ENCODE results near the gene EZH1.
"Not testable (repeated sequence)": the region's sequence is repeated elsewhere in the genome, so short reads cannot be mapped to it uniquely, and the experiment has no call there.

The EZH1 gene

DNA sequence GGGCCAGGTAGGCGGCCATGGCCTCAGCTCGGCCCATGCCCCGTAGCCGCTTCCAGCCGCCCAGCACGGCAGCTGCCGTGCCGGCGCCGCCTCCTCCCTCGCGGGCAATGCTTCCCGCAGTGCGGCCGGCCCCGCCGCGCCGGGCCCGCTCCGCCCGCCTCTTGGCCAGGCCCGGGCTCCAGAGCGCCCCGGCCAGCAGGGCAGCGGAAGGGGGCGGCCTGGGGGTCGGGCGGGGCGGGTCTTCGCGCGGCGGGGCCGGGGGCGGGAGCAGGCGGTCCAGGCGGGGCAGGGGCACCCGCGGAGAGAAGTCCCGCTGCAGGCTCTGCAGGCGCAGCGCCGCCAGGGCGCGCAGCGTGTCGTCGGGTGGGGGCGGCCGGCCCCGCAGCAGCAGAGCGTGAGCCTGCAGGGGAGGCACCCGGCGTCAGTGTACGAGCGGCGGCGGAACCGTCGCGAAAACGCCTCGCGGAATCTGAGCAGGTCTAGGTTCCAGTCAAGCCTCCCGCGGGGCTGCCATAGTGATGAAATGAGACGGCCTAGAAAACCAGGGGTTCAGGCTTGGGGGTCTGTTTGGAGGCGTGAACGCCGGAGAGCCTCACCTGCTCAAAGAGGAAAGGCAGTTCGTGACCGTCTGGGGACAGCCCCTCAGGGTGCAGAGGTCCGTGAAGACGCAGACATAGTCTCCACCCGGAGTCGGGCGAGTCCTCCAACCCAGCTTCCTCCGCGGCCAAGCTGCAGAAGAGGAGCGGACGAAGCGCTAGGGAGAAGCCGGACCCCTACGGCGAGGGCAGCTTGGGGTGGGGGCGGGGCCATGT is 74.7 kb downstream of the EZH1 start:
- no peak for DNase-seq (ENCODE audit: low read depth)

DNA sequence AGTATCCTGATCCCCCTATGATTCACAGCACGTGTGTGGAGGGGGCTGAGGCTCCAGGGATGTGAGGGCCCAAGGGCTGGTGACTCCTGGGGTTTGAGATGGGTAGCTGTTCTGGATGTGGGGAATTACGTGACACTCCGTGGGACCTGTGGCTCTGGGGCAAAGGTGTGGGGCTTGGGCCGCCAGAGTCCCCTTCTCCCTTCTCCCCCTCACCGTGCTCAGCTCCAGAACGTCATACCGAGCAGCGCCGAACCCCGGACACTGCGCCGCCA is 75.2 kb downstream of the EZH1 start:
- DNase-seq (ENCODE audit: low read depth) = no peak

GRCh38 chr17:42667088-42667951 is 77.5 kb downstream of the EZH1 start:
- peak; percentile 92 for DNase-seq (ENCODE audit: low read depth)

GRCh38 chr17:42666126-42666525 is 78.7 kb downstream of the EZH1 start:
- DNase-seq (ENCODE audit: low read depth) = not testable (repeated sequence)

GRCh38 chr17:42665581-42666001 is 79.2 kb downstream of the EZH1 start:
- DNase-seq (ENCODE audit: low read depth) = no peak

- DNase-seq (ENCODE audit: low read depth) = peak; percentile 90
These were observed 84.0 kb downstream of the EZH1 start for GRCh38 chr17:42660692-42661345.

DNA sequence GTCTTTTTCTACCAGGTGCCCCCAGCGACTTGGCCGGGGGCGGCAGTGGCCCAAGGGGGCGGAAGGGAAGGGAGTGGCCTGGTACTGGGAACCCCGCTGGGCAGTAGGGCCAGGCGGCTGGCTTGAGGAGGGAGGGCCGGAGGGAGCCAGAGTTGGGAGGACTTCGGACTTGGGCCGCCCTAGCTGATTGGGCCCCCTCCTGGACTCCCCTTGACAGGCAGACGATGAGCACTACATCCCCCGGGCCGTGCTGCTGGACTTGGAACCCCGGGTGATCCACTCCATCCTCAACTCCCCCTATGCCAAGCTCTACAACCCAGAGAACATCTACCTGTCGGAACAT is 84.9 kb downstream of the EZH1 start:
- DNase-seq (ENCODE audit: low read depth) = not testable (repeated sequence)

DNA sequence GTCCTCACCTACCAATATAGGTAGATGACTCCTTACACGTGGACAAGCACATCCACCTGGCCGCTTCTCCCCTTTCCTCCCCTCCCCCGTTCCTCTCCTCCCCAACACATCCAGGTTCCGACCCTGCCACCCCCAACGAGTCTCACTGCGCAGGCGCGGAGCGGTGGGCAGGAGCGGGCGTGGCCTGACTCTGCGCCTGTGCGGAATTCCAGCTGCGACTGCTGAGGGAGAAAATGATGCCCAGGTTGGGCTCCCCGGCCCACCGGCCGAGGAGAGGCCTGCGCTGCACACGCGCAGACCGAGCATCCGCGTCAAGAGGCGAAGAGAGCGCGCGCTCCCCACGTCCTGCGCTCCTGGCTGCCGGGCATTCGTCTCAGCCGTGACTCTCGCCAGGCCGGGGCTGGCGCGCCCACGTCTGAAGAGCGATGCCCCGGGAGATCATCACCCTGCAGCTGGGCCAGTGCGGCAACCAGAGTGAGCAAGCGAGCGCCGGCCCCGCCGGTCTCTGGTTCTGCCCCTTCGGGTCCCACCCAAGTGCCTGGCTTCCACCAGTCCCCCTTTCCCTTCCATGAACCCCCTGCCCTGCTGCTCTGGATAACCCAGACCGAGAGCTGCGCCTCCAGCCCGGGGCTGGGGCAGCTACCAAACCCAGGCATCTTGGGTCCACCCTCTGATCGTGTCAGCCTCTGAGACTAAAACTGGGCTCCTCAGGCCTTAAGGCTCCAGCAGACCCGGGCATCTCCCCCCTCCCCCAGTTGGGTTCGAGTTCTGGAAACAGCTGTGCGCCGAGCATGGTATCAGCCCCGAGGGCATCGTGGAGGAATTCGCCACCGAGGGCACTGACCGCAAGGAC is 85.5 kb downstream of the EZH1 start, which contains the start of gene TUBG2:
Gene TUBG2 (plus strand): TSS at position 206 of the 853 bp plus-strand sequence. CDS start 220 bp downstream, at position 426.
- peak; percentile 91 for DNase-seq (ENCODE audit: low read depth)

DNA sequence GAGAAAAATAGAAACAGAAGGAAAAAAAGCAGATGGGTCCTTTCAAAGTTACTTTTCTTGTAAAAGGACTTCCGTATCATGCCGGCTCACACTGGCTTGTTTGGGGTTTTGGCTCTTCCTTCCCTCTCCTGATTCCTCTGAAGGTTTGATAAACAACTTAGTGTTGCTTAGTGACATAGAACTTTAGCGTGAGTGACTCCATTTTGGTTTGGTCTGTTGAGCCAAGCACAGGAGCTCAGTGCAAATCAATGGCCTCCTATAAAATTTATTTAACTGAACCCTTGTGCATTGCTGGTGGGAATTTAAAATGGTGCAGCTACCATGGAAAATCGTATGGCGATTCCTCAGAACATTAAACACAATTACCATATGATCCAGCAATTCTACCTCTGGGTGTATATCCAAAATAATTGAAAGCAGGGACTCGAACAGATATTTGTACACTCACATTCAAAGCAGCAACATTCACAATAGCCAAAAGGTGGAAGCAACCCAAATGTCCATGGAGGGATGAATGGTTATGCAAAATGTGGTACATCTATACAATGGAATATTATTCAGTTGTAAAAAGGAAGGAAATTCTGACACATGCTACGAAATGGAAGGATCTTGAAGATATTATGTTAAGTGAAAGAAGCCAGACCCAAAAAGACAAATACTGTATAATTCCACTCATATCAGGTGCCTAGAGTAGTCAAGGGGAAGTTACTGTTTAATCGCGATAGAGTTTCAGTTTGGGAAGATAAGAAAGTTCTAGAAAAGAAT is 86.8 kb downstream of the EZH1 start:
- no peak for DNase-seq (ENCODE audit: low read depth)

DNA sequence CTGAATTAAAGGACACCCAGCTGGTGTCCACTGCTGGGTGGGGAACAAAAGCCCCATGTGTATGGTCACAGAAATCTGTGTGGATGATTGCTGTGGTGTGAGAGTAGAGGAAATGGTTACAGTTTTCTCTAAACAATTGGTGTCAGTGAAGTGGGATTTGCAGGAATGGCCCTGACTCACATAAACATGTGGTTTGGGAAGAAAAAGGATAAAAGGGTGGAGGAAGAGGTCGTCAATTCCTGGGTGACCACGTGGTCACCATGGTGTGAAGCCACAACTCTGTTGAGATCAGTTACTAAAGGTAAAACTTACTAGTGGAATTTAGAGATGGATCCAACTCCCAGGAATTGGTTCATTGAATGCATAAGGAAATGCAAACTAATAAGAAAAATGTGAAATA is 89.3 kb downstream of the EZH1 start:
- DNase-seq (ENCODE audit: low read depth) = peak; percentile 86

DNA sequence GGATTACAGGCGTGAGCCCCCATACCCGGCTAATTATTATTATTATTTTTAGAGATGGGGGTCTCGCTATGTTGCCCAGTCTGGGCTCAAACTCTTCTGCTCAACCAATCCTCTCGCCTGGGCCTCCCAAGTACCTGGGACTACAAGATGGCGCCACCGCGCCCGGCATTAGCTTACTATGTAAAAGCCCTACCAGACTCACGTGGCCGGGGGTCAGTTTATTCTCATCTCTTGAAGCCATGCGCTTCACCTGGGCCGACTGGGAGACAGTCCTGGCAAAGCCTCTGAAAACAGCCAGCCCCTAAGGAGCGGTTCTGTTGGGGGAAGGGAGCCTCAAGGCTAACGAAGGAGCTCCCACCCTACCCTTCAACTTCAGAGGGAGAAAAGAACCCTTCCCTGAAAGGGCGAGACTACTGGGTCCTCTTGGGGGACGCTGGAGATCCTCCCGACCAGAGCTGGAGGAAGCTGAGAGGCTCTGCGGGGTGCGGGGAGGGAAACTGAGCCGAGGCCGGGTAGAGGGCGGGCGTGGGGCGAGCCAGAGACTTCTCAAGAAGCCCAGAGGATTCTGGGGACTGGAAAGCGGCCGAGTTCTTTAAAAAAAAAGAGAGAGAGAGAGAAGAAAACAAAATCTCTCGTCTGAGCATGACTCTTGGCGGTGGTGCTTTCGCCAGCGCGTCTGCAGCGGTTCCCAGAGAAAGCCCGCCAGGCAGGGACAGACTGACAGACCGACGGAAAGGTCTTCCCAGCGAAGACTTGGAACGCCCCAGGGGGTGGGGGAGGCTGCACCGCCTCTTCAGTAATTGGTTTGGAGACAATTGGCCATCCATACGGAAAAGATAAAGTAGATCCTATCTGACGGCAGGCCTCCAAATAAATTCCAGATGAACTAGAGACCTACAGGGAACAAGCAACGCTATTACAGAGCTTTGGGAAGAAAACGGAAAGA is 91.4 kb downstream of the EZH1 start:
- peak; percentile 93 for DNase-seq (ENCODE audit: low read depth)

DNA sequence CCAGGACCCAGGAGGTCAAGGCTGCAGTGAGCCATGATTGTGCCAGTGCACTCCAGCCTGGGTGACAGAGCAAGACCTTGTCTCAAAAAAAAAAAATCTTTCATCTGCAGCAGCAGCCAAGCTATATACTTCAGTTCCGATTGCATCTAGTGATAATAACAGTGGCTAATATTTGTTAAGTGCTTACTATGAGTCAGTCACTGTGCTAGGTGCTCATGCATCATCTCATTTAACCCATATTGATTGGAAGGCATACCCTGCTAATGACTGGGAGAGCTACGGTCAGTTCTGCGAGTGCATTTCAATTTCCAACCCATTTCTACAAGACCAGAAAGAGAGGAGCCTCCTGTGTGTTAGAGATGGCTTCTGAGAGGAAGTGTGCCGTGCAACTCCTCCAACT is 93.4 kb downstream of the EZH1 start:
- no peak for DNase-seq (ENCODE audit: low read depth)
